ENCODE results near the gene RALGAPA2. TPM values are rescaled to one million over a fixed set of nuclear protein-coding genes. Genes with fewer than 3 reads are reported as not detected.

RALGAPA2 gene
- total and polyA plus RNA-seq, 2 of the 13 experiments (the other 11 are each of a cell fraction or from before 2014, with no cell fraction given), result 13.8 to 17.7 TPM

GRCh38 chr20:20399531-20400500, 312.6 kb downstream of the RALGAPA2 start (continued):
- TF ChIP-seq ZNF407 (CRISPR knock-in tag; IDR thresholded peaks at IDR 0.05; ENCODE audit: not compliant biosample characterization) (no peak), ZNF564 (CRISPR knock-in tag; IDR thresholded peaks at IDR 0.05) (no peak), ZBTB21 (CRISPR knock-in tag; IDR thresholded peaks at IDR 0.05) (no peak), HNF1B (CRISPR knock-in tag; IDR thresholded peaks at IDR 0.05) (peak; percentile 82; the same call in 1 of the 2 replicates), BRD4 (CRISPR knock-in tag; IDR thresholded peaks at IDR 0.05) (no peak), GATA4 (IDR thresholded peaks at IDR 0.05; ENCODE audit: borderline replicate concordance, low read depth) (no peak), ZNF607 (CRISPR knock-in tag; IDR thresholded peaks at IDR 0.05; ENCODE audit: borderline replicate concordance) (no peak), SAFB2 (CRISPR knock-in tag; IDR thresholded peaks at IDR 0.05; ENCODE audit: borderline replicate concordance, low read depth) (no peak)
- TF ChIP-seq, protein P1, sequence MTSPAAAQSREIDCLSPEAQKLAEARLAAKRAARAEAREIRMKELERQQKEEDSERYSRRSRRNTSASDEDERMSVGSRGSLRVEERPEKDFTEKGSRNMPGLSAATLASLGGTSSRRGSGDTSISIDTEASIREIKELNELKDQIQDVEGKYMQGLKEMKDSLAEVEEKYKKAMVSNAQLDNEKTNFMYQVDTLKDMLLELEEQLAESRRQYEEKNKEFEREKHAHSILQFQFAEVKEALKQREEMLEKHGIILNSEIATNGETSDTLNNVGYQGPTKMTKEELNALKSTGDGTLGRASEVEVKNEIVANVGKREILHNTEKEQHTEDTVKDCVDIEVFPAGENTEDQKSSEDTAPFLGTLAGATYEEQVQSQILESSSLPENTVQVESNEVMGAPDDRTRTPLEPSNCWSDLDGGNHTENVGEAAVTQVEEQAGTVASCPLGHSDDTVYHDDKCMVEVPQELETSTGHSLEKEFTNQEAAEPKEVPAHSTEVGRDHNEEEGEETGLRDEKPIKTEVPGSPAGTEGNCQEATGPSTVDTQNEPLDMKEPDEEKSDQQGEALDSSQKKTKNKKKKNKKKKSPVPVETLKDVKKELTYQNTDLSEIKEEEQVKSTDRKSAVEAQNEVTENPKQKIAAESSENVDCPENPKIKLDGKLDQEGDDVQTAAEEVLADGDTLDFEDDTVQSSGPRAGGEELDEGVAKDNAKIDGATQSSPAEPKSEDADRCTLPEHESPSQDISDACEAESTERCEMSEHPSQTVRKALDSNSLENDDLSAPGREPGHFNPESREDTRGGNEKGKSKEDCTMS (CRISPR knock-in tag; conservative IDR thresholded peaks at IDR 0.05), result no peak

Measured in HepG2 (cell line).